Psoas muscle (tissue), 8 donors: ENCODE data around the gene SREBF2. TPM values are rescaled to one million over a fixed set of nuclear protein-coding genes. Genes with fewer than 3 reads are reported as not detected.

Experiments
- ATAC-seq, 4 donors: fragments of 200-7000 bp; cut with Tn5 transposase; one replicate each; pipeline ENCODE4 v1.9.1; 2020; ENCODE audit warnings: moderate library complexity in 3 of 4, mild to moderate bottlenecking in 2 of 4
- DNase-seq, 2 donors: peaks; one replicate each; pipeline ENCODE4 v3.0.0-alpha.2; 2020
- H3K27ac ChIP-seq: fragments of 200-600 bp; one replicate; pipeline ENCODE4 v1.8.0; 2022
- H3K27me3 ChIP-seq, 3 donors: fragments of 200-600 bp in 1 of 3; one replicate each; pipeline versions ENCODE4 v1.6.1 to v1.8.0; 2013 to 2022; ENCODE audit warnings: low read length in 2 of 3, mild to moderate bottlenecking in 2 of 3, moderate library complexity in 1 of 3; ENCODE audit not compliant: insufficient read depth in 3 of 3
- H3K36me3 ChIP-seq, 2 donors: fragments of 200-600 bp in 1 of 2; one replicate each; pipeline versions ENCODE4 v1.6.1 to v1.8.0; 2013 to 2022; ENCODE audit warnings: low read depth in 1 of 2, mild to moderate bottlenecking in 1 of 2, moderate library complexity in 1 of 2; ENCODE audit not compliant: insufficient read depth in 1 of 2
- H3K4me1 ChIP-seq: fragments of 200-600 bp; one replicate; pipeline ENCODE4 v1.8.0; 2022
- H3K4me3 ChIP-seq: fragments of 200-600 bp; one replicate; pipeline ENCODE4 v1.8.0; 2022; ENCODE audit warnings: mild to moderate bottlenecking
- H3K9me3 ChIP-seq: fragments of 200-600 bp; one replicate; pipeline ENCODE4 v1.8.0; 2022
- WGBS, 3 donors: extraction: QIAGEN DNeasy Blood & Tissue Kit; methylation state at CpG; one replicate each; pipeline versions ENCODE4 v1.1.6 to v1.1.7; 2013; 5-methylcytosine and 5-hydroxymethylcytosine counted together
- intact Hi-C, 2 donors: fragments of 100-400 bp; cut with DNase I; formaldehyde crosslinking; loops; one replicate each; pipeline versions ENCODE4 v1.11.0 to v1.14.2; 2022
- polyA plus RNA-seq, 3 donors: library from polyadenylated mRNA; stranded (reverse); fragments of 200-250 nt; gene quantifications; one replicate each; pipeline ENCODE4 v1.2.3, GENCODE V29; 2013
- total RNA-seq, 4 donors: library from RNA; stranded (reverse); fragmentation: NEBNext Ultra II Directional in 2 of 4; extraction: Animal tissue kit (Norgen Biotek cat#: 25700) in 2 of 4; gene quantifications; one replicate each; pipeline versions ENCODE4 v1.2.1 to v1.2.4, GENCODE V29; 2021 to 2023
- TF ChIP-seq, protein P1 (sequence below): fragments of 200-600 bp; IDR thresholded peaks from one replicate; pipeline ENCODE4 v1.8.0; 2022; ENCODE audit warnings: antibody characterized with exemption
- donor health status: healthy with polysubstance abuse.
- donor health status: DM: no; HTN: no; CAD: no; lungs with moderate emphysema.
- donor health status: Bipolar disorder and iron deficiency.
- donor health status: healthy.
- donor health status: DM: yes; HTN: yes; CAD: no.
- donor health status: DM: no; HTN: no; CAD: no.
- donor health status: DM: no; HTN: no; CAD: no.
- donor health status: DM: yes; HTN: yes; CAD: no.

The SREBF2 gene
- total and polyA plus RNA-seq, 7 donors: 21.0 to 47.0 (median 36.3) TPM

DNA sequence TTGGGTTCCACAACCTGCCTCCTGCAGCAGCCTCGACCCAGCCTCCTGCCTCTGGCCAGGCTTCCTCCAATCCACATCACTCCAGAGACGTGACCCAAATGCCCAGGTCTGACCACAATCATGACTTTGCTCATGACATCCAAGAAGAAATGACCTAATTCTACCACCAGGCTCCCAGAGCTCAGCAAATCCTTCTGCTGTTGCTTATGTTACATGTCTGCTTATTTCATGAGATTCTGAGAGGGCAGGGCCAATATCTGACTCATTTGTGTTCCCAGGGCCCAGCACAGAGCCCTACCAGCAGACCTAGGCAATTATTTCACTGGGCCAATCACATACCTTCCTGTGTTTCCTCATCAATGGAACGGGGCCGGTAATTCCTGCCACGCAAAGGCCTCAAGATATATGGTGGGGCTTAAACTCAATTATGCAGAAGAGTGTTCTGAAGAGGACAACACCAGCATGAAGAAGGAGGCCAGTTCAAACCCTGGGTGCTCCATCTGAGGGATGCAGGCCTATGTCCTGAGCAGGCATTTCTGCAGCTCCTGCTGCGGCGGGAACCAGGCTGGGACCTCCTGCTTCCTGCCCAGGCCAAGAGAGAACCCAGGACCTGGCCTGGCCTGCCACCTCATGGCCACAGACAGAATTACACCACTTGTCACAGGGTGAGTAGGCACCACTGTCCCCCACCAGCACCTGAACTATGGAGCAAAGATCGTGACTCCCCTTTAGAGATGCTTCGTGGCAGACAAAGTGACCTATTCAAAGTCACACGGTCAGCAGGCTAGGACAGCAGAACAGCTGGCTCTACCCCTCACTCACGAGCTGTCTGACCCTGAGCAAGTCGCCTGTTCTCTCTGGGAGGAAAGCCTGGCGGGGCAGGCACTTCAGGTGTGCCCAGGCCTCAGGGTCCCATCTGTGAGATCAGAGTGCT is 108.2 kb downstream of the SREBF2 start:
- TF ChIP-seq, protein P1, sequence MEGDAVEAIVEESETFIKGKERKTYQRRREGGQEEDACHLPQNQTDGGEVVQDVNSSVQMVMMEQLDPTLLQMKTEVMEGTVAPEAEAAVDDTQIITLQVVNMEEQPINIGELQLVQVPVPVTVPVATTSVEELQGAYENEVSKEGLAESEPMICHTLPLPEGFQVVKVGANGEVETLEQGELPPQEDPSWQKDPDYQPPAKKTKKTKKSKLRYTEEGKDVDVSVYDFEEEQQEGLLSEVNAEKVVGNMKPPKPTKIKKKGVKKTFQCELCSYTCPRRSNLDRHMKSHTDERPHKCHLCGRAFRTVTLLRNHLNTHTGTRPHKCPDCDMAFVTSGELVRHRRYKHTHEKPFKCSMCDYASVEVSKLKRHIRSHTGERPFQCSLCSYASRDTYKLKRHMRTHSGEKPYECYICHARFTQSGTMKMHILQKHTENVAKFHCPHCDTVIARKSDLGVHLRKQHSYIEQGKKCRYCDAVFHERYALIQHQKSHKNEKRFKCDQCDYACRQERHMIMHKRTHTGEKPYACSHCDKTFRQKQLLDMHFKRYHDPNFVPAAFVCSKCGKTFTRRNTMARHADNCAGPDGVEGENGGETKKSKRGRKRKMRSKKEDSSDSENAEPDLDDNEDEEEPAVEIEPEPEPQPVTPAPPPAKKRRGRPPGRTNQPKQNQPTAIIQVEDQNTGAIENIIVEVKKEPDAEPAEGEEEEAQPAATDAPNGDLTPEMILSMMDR: peak; percentile 97
- peak; percentile 81 to 87 (median 85) for ATAC-seq

DNA sequence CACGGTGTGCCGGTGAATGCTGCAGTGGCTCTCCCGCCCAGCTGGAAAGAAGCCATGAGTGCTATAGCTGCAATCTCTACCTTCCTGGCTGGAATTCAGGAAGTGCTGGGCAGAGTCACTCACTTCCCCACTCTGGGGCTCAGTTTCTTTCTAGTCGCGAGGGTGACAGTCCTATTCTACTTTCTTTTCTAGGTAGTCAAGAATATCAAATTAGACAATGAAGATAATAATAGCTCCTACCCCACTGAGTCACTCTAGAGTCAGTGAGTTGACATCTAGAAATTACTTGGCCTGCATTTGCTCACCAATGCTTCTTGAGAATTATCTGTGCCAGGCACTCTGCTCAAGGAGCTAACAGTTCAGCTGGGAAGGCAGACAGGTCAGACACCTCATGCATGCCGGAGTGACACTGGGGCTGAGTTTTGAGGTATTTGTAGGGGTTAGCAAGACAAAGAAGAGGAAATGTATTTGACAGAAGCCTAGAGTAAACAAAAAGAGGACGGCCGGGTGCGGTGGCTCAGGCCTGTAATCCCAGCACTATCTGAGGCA is 110.8 kb downstream of the SREBF2 start:
- no peak overlapping the region for H3K4me3 ChIP-seq
- 76 to 79% (median 79%) methylated on average over 9 of the region's 9 CpGs for WGBS, 3 donors
- DNase-seq (no peak), ATAC-seq (peak in 2 of 4 donors; percentile 6 to 24)
- peak overlapping the region; percentile 28 for H3K27ac ChIP-seq
- H3K36me3 ChIP-seq: no peaks in the 10 kb centered on the region
- H3K9me3 ChIP-seq: no peaks in the 10 kb centered on the region
- peaks cover 16% of the 10 kb centered on the region for H3K4me1 ChIP-seq
- intact Hi-C loops: no loop called here
- TF ChIP-seq, protein P1: no peak
- no peaks in the 10 kb centered on the region for H3K27me3 ChIP-seq

More for the DNA sequence above, 108.2 kb downstream of the SREBF2 start:
- Histone ChIP-seq H3K9me3 (no peaks in the 10 kb centered on the region), H3K4me3 (no peak overlapping the region), H3K4me1 (peaks cover 13% of the 10 kb centered on the region), H3K36me3 (no peaks in the 10 kb centered on the region), H3K27ac (peak overlapping the region; percentile 26), H3K27me3 (no peaks in the 10 kb centered on the region)
- WGBS, 3 donors: 43 to 60% (median 49%) methylated on average over 13 of the region's 13 CpGs
- intact Hi-C loops: loop anchor here (1.0 to 2.0 kb wide), 5 partner anchors 119 to 244 kb away; no protein-coding TSS in a partner anchor
- peak; percentile 86 to 91 for DNase-seq

DNA sequence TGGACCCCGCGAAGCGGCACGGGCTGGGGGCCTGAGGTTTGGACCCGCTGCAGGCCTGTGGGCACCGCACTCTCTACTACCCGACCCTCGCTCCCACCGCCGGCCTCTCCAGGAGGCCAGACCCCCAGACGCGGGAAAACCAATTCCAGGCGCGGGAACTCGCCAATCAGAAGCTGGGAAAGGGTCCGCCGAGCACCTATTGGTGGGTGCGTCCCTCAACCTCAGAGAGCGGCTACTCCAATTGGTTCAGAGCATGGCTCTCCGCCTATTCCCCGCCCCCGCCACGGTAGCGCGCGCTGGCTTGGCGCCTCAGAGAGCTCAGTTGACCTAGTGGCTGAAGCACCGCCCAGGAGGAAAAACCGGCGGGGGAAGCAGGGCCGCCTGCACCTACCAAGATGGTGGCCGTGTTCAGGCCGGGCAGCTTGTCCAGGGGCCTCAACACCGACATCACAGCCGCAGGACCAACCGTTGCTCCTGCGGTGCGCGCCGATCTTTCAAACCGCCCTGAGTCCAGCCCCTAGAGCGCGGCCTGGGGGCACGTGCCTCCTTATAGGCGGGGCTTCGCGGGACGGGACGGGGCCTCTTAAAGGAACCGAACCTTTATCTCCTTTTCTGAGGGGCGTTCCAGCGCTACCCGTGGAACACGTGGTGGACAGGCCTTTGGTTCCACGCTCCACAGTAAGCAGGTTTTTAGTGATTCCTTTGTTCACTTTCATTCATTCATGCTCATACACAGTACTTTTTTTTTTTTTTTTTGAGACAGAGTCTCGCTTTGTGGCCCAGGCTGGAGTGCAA is 113.9 kb downstream of the SREBF2 start, which contains the start of gene CENPM:
TSS of gene CENPM (minus strand) at position 524 of the 795 bp plus-strand sequence. CDS start at position 448, 76 bp downstream.
- DNase-seq (peak; percentile 91 to 94), ATAC-seq (peak; percentile 96 to 98 (median 96))
- TF ChIP-seq, protein P1: no peak
- WGBS, 3 donors: 1 to 2% (median 2%) methylated on average over 55 to 56 of the region's 56 CpGs
- peaks cover 8% of the 10 kb centered on the region for H3K4me1 ChIP-seq
- no peaks in the 10 kb centered on the region for H3K9me3 ChIP-seq
- H3K36me3 ChIP-seq: no peaks in the 10 kb centered on the region
- no peaks in the 10 kb centered on the region for H3K27me3 ChIP-seq
- intact Hi-C loops: no loop called here
- H3K4me3 ChIP-seq: peak within 1 kb of the TSS; percentile 82
- peak within 1 kb of the TSS; percentile 70 for H3K27ac ChIP-seq

DNA sequence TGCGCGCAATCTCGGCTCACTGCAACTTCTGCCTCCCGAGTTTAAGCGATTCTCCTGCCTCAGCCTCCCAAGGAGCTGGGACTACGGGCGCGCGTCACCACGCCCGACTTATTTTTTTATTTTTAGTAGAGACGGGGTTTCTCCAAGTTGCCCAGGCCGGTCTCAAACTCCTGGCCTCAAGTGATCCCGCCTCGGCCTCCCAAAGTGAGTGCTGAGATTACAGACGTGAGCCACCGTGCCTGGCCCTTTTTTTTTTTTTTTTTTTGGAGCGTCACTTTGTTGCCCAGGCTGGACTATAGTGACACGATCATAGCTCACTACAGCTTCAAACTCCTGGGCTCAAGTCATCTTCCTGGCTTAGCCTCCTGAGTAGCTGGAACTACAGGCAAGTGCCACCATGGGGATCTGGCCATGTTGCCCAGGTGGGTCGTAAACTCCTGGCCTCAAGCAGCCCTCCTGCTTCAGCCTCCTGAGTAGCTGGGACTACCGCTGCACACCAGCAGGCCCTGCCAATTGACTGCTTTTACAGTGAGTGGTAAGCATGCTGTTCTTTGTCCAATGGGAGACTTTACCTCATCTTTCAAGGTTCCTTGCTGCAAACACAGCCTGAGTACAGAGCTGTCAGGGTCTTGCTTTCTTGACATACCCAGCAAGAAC is 114.6 kb downstream of the SREBF2 start:
- Histone ChIP-seq H3K4me3 (peak overlapping the region; percentile 82), H3K4me1 (peaks cover 8% of the 10 kb centered on the region)

More for the DNA sequence above, 114.6 kb downstream of the SREBF2 start:
- H3K36me3 ChIP-seq: no peaks in the 10 kb centered on the region
- TF ChIP-seq, protein P1: no peak
- no peak for ATAC-seq
- H3K9me3 ChIP-seq: no peaks in the 10 kb centered on the region
- H3K27me3 ChIP-seq: no peaks in the 10 kb centered on the region
- DNase-seq: no peak
- intact Hi-C loops: no loop called here
- H3K27ac ChIP-seq: peak overlapping the region; percentile 70
- 67 to 72% (median 68%) methylated on average over 20 to 21 of the region's 21 CpGs for WGBS, 3 donors
